GM18520 (cell line): ENCODE results near the gene NINJ1.
A peak's percentile ranks its signal among the peaks of the same experiment; 100 is the strongest.
"Not testable (repeated sequence)": the region's sequence is repeated elsewhere in the genome, so short reads cannot be mapped to it uniquely, and the experiment has no call there.

ENCODE experiments used
- ATAC-seq: cut with Tn5 transposase; IDR thresholded peaks from one replicate; pipeline ENCODE4 v1.9.1; 2021; ENCODE audit not compliant: unreplicated experiment

The NINJ1 gene

DNA sequence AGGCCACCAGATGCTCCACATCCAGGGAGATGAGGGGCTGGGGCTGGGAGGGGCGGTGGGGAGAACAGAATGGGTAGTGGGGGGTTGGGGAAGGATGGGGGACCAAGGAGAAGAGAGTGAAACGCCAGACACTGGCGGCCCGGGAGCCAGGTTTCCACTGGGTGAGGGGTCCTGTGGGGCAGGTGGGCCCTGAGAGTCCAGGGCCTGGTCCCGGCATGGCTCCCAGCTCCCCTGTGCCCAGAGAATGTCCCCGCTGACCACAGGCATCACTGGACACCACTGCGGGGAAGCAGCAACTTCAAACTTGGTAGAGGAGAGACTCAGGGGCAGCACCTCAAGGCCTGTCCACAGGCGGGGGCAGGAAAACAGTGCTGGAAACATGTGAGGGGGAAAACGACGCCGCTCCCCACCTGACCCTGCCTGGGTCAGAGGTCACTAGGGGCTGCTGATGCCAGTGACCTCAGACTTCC lies 13.2 kb downstream of the NINJ1 start:
- ATAC-seq = no peak

DNA sequence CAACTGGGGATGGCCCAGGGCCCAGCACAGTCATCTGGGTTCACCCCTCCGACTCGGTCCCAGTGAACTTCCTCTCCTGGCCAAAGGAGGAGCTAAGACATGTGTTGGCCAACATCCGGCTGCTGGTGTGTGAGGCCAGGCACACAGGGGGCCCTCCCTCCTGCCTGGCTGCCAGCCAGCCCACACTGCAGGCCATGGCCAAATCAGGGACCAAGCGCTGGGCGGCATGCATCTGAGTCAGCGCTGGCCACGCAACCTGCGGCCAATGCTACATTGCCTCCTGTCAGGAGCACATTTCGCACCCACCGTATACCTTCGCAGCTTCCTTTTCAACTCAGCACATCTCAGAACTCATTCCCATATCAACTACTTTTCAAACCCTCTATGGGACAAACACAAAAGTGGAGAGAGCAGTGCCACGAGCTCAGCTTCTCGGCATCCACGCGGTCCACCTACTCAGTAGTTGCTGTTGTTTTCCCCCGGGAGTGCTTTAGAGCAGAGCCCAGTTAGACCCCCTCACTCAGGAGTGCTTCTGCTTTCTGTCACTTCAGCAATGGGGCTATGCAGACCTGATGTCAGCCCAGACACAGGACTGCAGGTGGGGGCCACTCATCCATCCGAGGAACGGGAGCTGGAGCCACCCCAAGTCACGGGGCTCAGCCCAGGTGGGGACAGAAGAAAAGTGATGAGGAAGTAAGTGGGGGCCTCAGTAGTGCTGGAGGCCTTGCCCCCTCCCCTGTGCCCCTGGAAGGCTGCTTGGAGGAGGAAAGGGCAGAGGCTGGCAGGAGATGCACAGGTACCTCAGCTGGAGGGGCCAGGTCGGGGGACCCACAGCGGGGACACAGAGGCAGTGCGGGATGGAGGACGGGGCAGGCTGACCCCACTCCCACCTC lies 13.9 kb downstream of the NINJ1 start:
- peak; percentile 71 for ATAC-seq

DNA sequence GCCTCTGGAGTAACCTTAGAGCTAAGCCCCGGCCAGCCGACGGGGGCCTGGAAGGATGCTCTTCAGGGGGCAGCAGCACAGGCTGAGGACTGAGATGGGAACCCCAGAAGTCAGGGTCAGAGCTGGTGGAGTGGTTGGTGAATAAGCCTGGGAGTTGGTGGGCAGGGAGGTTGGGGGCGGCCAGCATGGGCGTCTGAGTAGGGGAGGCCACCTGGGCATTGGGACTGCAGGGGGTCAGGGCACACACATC lies 14.4 kb downstream of the NINJ1 start:
- ATAC-seq = no peak

DNA sequence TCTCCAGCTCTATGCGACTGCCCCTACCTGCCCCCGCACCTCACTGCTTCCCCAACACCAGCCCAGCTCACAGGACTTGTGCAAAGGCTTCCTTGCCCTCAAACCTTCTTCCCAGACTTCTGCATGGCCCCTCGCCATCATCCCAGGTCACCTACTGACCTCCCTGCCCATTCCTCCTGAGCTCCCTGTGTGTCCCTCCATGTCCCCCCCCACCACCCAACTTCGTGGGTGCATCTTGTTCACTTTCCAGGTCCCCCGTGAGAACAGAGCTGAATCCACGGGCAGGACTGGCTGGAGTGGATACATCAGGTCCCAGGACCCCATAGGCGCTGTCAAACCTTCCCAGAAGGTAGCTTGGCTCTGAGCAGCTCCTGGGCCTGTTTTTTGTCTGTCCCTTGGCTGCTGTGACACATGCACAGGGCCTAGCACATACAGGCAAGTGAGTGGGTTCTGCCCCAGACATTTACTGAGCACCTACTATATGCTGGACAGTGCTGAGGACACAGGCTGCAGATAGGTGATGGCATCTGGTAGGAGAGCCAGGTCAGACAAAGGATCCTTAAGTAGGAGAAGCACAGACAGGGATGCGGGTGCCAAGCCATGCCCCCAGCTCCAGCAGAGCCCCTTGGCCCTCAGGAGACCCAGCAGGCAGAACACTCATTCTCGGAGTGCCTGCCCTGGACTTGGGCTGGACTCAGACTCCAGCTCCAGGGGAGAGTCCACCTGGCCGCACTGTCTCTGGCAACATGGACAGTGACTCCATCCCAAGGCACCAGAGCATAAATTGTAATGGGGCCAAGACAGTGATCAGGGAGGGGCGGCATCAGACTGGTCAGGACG lies 15.0 kb downstream of the NINJ1 start:
- no peak for ATAC-seq

DNA sequence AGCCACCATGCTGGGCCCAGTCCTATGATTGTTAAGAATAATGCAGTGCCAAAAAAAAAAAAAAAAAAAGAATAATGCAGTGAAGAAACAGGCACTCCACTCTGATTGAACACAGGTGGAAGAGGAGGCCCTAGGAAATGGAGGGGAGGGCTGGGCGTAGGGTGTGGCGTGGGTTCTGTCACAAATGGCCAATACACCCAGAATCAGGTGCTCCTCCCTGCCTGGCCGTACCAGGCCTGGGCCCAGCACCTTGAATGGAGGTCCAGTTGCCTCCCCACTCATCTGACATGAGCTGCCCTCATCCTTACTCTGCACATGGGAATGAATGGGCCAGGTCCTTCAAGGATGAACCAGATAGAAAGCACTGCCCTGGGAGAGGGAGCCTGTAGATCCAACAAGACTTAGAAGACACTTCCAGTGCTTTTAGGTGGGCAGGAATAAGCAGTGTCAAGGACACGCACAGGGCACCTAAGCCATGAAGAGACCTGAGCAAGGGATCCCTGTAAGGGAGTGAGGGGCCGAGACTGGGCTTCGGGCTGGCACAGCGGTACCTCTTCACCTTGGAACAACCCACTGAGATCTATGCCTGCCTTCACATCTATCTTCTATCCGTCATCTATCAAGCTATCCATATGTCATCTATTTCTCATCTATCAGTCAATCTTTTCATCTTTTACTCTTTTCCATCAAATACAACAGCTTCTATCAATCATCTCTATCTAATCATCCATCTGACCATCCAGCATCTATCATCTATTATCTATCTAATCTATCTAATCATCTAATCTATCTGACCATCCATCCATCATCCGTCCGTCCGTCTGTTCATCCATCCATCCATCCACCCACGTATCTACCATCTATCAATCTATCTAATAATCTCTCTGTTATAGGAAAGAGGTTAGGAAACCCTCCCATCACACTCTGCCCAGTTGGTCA lies 15.9 kb downstream of the NINJ1 start:
- no peak for ATAC-seq

DNA sequence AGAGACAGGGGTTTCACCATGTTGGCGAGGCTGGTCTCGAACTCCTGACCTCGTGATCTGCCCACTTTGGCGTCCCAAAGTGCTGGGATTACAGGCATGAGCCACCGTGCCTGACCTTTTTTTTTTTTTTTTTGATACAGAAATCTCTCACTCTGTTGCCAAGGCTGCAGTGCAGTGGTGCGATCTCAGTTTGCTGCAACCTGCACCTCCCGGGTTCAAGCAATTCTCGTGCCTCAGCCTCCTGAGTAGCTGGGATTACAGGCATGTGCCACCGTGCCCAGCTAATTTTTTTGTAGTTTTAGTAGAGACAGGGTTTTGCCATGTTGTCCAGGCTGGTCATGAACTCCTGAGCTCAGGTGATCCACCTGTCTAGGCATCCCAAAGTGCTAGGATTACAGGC lies 16.5 kb downstream of the NINJ1 start:
- ATAC-seq = not testable (repeated sequence)

DNA sequence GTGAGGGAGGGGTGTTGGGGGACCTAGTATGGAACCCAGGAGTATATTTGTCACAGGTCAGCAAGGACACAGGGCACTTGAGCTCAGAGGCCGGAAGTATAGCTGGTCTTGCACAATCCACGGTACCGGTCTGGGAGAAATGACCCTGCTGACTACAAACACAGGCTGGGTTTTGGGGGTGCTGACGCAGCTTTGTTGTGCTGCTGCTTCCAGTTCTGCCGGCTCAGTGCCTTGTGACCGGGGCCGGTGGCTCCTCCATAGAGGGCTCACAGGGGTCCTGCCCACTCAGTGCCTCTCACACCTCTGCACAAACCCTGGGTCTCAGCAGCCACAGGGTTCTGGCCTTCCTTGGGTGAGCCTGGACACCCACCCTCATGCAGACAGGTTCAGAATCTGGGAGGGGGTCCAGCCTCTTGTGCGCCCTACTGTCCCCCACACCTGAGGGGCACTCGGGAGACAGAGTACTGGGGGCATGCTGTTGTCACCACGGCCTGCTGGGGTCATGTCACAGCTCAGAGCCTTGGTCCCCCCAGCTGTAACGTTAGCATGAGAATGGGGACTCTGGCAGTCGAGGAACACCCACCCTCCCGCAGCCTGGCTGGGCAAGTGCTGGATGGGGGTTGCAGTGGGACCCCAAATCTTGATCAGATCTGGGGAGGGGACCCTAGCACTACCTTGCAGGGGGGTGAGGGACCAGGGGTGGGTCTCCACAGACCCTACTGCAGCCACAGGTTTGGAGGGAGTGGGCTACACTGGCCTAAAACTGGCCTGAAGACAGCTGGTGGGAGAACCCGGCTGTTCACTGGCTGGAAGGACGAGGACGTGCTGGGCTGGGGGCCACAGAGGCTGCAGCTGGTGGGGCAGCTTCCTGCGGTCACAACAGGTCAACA lies 17.7 kb downstream of the NINJ1 start:
- no peak for ATAC-seq

DNA sequence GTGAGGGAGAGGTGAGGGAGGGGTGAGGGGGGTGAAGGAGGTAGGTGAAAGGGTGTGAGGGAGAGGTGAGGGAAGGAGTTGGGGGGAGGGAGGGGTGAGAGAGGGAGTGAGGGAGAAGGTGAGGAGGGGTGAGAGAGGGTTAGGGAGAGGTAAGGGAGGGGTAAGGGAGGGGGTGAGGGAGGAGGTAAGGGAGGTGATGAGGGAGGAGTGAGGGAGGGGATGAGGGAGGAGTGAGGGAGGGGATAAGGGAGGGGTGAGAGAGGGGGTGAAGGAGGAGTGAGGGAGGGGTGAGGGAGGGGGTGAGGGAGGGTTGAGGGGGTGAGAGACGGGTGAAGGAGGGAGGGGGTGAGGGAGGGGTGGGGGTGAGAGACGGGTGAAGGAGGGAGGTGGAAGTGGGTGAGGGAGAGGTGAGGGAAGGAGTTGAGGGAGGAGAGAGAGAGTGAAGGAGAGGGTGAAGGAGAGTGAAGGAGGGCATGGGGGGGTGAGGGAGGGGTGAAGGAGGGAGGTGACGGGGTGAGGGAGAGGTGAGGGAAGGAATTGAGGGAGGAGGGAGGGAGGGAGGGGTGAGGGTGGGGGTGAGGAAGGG lies 18.5 kb downstream of the NINJ1 start:
- ATAC-seq = no peak

DNA sequence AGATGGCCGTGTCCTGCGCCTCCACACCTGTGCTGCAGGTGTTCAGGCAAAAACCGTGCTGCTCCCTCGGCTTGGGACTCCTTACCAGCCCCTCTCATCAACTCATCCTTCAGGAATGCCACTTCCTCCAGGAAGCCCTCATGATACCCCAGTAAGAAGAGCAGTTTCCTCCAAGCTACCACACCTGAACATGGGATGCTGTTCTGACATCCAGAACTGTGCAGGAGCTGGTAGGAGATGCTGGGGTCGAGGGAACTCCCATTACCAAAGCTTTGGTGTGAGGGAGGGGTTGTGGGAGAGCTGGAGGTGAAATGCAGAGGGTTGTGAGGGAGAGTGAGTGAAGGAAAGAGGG lies 19.1 kb downstream of the NINJ1 start:
- ATAC-seq = no peak

DNA sequence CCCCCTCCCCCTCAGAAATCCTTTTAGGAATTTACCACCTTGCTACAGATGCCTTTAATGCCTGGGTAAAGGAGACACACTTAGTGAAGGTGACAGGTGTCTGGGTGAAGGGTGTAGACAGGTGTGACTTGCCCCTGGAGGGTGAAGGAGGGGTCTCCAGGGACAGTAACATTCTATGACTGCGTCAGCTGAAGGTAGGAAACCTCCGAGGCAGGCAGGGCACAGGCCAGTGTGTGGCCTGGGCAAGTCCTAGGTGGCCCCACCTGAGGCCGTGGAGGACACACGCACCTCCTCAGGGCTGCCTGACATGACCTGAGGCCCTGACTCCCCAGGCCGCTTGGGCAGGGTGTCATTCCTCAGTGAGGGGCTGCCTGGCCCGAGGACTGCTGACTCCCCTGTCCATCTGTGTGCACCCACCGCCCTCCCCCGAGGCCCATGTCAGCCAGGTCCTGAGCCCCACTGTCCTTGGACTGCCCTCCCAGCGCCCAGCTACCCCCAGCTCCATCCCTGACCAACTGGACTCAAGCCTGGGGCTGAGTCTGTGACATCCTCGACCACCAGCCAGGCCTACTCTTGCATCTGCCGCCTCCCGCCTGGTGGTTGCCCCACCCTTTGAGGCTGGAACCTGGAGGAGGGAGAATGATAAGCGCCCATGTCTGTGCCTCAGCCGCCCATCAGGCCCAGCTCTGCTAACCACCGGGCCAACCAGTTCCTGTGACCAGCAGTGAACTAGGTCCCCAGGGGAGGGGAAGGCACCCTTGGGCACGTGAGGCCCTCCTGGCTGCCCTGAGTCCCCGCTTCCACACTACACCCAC lies 19.7 kb downstream of the NINJ1 start:
- ATAC-seq = no peak

DNA sequence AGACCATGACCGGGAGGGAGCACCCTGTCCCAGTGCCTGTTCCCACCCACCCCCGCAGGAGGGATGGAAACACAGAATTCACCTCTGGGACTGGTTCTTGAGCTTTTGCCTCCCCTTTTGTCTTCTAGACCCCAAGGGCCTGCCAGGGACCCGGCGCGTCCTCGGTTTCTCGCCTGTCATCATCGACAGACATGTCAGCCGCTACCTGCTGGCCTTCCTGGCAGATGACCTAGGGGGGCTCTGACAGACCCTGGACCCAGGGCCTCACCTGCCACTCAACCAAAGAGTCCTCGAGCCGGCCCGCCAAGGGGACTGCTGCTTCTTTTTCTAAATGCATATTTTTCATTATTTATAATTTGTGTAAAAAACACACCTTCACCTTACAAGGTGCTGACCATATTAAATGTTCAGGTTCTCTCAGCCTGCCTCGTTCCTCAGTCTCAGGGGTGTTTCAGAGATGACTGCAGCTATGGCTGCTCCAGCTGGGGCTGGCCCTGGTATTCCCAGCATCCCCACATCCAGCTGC lies 21.1 kb downstream of the NINJ1 start:
- ATAC-seq = no peak

DNA sequence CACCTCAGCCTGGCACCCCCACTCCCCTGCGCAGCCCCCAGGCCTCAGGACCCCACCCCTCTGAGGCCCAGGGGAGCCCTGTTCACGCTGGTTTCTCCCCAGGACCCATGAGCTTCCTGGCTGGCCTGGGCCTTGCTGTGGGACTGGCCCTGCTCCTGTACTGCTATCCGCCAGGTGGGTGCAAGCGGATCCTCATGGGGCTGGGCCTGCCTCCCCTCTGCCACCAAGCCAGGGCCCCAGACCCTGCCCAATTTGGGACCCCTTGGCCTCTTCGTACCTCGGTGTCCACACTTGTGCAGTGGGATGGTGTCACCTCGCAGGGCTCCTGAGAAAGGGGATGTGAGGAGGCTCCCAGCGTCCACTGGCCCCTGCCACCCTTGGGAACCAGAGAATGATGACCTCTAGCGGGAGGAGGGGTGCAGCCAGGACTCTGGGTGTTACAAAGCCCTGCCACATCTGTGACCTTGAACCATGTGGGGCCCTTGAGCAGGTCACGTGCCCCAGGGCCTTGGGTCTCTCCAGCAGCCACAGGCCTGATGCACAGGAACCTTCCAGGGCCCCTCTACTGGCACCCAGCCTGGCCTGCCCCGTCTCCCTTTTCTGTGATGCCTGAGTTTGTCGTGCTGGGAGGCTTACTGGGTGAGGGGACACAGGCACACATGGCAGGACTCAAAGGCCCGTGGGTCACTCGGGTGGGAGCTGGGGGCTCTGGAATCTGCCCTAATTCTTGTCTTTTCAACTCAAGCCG lies 21.8 kb downstream of the NINJ1 start:
- ATAC-seq = no peak

DNA sequence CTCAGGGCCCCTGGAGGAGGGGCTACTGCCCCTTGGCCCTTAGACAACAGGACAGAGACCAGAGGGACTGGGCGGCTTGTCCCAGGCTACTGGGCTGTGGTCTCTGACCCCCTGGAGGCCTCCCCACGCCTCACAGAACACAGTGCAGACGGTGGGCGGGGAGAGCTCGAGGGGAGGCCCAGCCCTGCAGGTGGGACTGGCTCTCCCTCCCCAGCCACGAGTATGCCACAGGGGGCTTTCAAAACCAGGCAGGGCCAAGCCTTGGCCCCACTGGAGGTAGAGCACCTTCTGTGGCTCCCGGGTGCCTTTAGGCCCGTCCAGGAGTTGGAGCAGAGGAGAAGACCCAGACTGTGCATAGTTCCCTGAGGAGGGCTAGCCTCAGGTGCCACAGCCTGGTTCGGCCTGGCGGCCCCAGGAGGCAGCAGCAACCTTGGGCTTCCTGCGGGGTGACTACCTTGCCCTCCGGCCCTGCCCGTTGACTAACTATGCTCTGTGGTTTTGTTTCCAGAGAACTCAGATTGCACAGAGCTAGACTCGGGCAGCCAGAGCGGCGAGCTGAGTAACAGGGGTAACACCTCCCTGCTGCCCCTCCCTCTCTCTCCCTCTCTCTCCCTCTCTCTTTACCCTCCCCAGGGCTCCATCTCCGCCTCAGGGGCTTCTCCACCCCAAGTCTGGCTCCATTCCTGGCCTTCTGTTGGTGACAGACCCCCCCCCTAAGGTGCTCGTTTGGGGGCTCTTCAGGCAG lies 22.5 kb downstream of the NINJ1 start:
- no peak for ATAC-seq

DNA sequence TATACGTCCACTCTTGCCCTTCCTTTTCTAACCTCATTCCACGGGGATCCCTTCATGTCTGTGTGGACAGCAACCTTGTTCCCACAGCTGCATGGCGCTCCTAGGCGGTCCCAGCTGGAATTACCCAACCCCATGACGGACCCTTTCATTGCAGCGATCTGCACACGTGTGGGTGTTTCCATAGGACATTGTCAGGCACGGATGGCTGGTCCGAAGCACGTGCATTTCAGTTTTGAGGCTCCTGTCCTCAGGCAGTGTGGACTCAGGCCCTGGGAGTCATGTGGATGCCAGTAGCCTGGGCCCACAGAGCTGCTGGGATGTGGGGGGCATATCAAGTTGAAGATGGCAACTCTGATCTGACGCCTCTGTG lies 23.1 kb downstream of the NINJ1 start:
- no peak for ATAC-seq

DNA sequence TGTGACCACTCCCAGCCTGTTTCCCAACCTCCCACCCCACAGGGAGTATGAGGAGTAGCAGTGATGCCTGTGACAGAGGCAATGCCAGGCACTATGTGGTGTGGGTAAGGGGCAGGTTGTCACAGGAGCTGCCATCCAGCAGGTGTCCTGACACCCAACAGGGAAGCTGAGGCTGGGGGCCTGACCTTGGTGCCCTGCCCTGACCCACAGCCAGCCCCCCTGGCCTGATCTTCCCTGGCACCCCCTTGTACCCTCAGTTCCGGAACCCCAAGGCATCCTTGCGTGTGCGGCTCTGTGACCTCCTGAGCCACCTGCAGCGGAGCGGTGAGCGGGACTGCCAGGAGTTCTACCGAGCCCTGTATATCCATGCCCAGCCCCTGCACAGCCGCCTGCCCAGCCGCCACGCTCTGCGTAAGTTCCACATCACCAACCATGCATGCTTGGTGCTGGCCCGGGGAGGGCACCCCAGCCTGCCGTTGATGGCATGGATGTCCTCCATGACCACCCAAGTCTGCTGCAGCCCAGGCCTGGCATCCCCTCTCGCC lies 23.7 kb downstream of the NINJ1 start:
- no peak for ATAC-seq

DNA sequence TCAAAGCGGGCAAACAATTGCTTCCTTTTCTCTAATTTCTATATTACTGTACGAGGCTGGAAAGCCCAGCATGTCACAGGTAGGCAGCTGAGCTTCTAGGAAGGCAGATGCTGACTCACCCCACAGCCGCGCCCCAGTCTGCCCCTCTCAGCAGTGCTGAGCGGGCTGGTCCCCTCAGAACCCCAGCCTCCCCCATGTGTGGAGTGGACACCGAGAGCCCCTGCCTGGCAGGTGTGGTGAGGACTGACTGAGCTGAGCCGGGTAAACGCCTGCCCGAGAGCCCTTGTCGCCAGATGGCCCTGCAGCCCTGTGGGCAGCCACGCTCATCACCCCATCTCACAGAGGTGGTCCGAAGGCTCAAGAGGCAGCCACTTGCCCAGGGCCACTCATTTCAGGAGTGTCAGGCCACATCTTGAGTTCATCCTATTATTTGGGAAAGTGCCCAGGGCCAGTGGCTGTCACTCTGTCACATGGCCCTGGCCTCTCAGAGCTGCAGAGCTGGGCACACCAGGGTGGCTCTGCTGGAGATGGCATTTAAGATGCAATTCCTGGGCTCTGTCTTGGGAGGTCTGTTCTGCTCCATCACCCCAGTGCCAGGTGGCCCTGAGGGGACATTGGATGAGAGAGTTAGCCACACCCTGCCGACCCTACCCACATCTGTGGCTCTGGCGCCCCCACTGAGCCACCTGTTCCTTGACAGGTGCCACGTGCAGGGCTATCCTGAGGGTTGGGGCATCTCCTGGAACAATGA lies 25.6 kb downstream of the NINJ1 start:
- no peak for ATAC-seq

DNA sequence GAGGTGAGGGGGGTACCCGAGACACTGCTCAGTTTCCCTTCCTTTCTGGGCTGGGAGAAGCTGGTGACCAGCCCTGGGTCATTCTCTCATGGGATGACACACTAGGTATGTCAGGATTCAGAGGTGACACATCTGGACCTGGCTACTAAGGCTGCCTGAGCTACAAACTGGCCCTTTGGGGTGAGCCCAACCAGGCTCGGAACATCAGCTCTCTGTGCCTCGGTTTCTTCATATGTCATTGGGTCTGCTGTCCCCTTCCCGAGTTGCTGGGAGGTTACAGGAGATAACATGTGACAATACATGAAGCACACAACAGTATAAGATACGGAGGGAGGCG lies 26.3 kb downstream of the NINJ1 start:
- ATAC-seq = no peak
